GM21786 (cell line): ENCODE measurements around the gene COPB2.

Experiments
- ATAC-seq: cut with Tn5 transposase; IDR thresholded peaks from one replicate; pipeline ENCODE4 v1.9.1; 2021; ENCODE audit not compliant: unreplicated experiment

The COPB2 gene

DNA sequence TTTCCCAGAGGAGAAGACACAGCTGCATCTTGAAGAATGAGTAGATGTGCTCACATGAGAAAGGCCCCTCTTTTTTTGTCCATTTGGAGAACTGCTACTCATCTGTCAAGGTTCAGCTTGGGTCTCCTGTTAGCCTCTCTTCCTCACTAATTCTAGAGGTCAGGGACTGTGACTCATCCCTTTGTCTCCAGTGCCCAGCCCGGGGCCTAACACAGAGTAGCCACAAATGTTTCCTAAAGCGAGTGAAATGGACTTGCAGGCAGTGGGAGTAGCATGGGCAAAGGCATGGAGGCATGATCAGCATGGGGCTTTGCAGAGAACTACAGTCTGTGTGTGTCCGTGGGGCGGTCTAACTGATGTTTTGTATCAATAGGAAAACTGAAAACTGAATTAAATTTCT is 79.6 kb downstream of the COPB2 start:
- no peak for ATAC-seq

DNA sequence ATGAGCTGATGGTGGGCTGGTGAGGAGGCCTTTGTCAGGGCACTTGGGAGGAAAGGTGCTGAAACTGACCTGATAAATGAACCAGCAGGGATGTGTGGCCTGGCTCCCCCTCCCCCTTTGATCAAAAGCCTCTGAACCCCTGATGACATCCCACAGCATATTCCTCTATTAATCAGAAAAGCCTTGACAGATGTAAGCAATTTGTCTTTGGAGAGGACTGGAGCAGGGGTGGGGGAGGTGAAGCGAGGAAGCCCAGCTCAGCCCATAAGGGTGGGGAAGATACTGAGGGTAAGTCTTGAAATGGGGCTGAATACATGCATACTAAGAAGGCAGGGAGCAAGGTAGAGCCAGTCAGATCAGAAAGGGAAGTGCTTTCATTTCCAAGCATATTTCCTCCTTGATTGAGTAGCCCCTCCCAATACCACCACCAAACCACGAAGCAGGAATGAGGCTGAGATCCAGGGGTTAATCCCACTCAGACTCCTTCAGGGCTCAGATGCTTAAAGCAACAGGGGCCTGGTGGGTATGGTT is 80.3 kb downstream of the COPB2 start:
- ATAC-seq: no peak

DNA sequence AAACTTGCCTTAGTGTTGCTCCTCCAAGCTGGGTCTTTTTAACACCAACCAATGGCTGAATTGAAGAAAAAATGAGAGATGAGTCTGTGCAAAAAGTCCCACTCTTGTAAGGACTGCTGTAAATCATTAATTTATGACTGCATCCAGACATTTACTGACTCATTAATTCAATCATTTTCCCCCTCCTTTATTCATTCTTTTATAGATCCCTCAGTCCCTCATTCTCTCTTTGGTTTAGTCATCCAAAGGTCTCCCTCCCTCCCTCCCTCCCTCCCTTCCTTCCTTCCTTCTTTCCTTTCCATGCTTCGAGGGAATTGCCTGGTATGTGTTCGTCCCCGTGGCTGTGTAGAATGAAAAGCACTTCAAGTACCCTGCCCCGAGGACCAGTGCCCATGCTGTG is 80.9 kb downstream of the COPB2 start:
- no peak for ATAC-seq

DNA sequence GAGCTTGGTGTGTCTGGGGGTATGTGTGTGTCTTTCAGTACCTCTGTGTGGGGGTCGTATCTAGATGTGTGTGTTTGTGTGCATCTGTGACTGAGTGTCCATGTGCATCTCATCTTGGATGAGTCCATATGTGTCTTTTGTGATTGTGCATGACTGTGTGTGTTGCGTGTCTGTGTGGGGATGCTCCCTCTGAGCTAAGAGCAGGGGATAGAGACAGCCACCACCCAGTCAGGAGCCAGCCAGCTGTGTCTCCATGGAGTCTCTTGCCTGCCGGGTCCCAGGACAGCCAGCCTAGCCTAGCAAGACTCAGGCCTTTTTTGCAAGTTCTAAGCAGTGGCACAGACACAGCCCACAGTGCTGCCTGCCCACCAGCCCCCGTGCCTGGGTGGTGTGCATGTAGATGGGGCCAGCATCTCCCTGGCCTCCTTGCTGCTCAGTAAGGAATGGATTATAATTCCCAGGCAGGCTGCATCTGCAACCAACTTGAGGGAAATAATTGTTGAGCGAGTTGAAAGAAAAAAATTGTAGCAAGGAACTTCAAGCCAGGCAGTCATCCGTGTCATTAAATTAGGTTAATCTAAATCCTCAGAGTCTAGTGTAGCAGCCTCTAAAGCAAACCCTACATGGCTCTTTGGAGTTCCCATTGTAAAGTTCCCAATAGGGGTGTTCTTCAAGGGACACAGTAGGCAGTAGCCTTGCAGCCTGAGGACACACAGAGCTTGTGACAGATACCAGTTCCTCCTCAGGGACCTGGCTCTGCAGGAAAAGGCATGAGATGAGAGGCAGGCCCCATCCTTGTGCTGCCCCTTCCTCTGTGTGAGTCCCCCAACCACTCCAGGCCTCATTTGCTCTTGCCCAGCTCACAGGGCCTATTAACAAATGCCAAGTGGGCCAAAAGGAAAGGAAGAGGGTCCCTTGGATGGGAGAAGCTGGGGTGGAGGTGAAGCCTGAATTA is 81.6 kb downstream of the COPB2 start:
- no peak for ATAC-seq
